Activated naive CD4-positive, alpha-beta T cell treated with anti-CD3 and anti-CD28 coated beads, Interleukin-2, amount 10 ng/mL, durations not matched to agents 7 days and 5 days (primary cell): Measurements from ENCODE around the gene IGBP1.

ENCODE experiments used
- CTCF ChIA-PET: fragments of 350-600 bp; sonication (Branson Sonifier 250); formaldehyde crosslinking; loops from one replicate; lab custom pipeline; 2021; ENCODE audit warnings: antibody characterized with exemption; lab: Charles Lee
- DNase-seq: peaks from one replicate; pipeline ENCODE4 v3.0.0-alpha.2; 2020
- H3K27ac Mint-ChIP-seq: one replicate; pipeline ENCODE4 v1.8.0; 2021; ENCODE audit warnings: mild to moderate bottlenecking, moderate library complexity, mixed read lengths
- H3K27me3 Mint-ChIP-seq: one replicate; pipeline ENCODE4 v1.8.0; 2021; ENCODE audit warnings: mild to moderate bottlenecking, mixed read lengths
- H3K36me3 Mint-ChIP-seq: one replicate; pipeline ENCODE4 v1.8.0; 2021; ENCODE audit warnings: mixed read lengths
- H3K4me1 Mint-ChIP-seq: one replicate; pipeline ENCODE4 v1.8.0; 2021; ENCODE audit warnings: mixed read lengths
- H3K4me3 Mint-ChIP-seq: one replicate; pipeline ENCODE4 v1.8.0; 2021; ENCODE audit warnings: mild to moderate bottlenecking, moderate library complexity, mixed read lengths
- H3K9me3 Mint-ChIP-seq: one replicate; pipeline ENCODE4 v1.8.0; 2021; ENCODE audit warnings: mixed read lengths

Gene IGBP1

GRCh38 chrX:70129816-70130215 is 3.4 kb upstream of the IGBP1 start:
- CTCF ChIA-PET = interaction anchor here (0.7 kb wide), 1 partner anchor 16 kb away, joined by 3 read pairs; no protein-coding TSS in a partner anchor
- Mint-ChIP-seq H3K9me3 (no peaks in the 10 kb centered on the region), H3K4me3 (no peak overlapping the region), H3K4me1 (peaks cover 29% of the 10 kb centered on the region), H3K36me3 (peaks cover 3% of the 10 kb centered on the region), H3K27me3 (no peaks in the 10 kb centered on the region), H3K27ac (no peak overlapping the region)
- DNase-seq = no peak

- peaks cover 13% of the 10 kb centered on the region for H3K36me3 Mint-ChIP-seq
- H3K4me3 Mint-ChIP-seq = peak overlapping the region; percentile 66
- peak overlapping the region; percentile 82 for H3K27ac Mint-ChIP-seq
- H3K9me3 Mint-ChIP-seq = no peaks in the 10 kb centered on the region
- H3K4me1 Mint-ChIP-seq = peaks cover 41% of the 10 kb centered on the region
- DNase-seq = no peak
- CTCF ChIA-PET = interaction anchor here (1.0 to 1.5 kb wide), 5 partner anchors 13 to 131 kb away, joined by 3 to 6 read pairs (median 3); no protein-coding TSS in a partner anchor
- H3K27me3 Mint-ChIP-seq = no peaks in the 10 kb centered on the region
Observed at GRCh38 chrX:70132224-70132623, 1.0 kb upstream of the IGBP1 start.

DNA sequence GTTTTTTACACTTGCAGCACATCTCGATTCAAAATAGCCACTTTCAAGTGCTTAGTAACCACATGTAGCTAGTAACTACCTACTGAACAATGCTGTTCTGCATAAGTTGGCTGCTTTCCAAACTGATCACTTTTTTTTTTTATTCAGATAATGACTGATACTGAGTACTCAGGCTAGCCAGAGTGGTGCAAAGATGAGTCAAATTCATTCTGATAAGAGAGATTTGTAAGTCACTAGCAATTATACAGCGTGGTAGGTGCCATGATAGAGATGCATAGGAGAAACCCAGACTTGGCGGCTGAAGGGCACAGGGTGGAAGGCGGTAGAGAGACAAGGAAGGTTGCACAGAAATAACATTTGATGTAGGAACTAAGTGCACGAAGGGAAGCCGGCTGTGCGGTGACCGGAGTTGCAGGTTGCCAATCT is 357 bp upstream of the IGBP1 start:
- H3K4me1 Mint-ChIP-seq = peaks cover 43% of the 10 kb centered on the region
- peaks cover 13% of the 10 kb centered on the region for H3K36me3 Mint-ChIP-seq
- CTCF ChIA-PET = interaction anchor here (0.8 to 1.5 kb wide), 9 partner anchors 13 to 300 kb away, joined by 3 to 6 read pairs (median 3); no protein-coding TSS in a partner anchor
- peak overlapping the region; percentile 94 for H3K4me3 Mint-ChIP-seq
- H3K27me3 Mint-ChIP-seq = no peaks in the 10 kb centered on the region
- H3K9me3 Mint-ChIP-seq = no peaks in the 10 kb centered on the region
- H3K27ac Mint-ChIP-seq = peak overlapping the region; percentile 93
- DNase-seq = no peak

DNA sequence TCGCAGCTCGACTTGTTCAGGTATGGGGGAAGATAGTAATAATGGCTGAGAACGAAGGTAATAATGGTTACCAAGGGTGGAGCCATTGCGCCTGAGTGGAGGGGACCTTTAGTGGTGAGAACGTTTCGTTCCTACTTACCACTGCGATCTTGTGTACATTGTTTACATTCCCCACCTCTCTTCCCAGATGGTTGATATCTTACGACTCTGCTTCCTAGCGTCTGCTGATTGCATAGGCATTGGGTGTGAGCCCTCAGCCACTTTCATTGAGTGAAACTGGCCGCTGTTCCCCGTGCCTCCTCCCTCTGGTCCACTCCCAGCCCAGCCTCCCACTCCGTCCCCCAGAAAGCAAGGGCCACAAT is 850 bp downstream of the IGBP1 start:
- DNase-seq = no peak
- H3K9me3 Mint-ChIP-seq = no peaks in the 10 kb centered on the region
- H3K27me3 Mint-ChIP-seq = no peaks in the 10 kb centered on the region
- peaks cover 13% of the 10 kb centered on the region for H3K36me3 Mint-ChIP-seq
- H3K4me3 Mint-ChIP-seq = peak overlapping the region; percentile 94
- CTCF ChIA-PET = interaction anchor here (0.7 to 1.4 kb wide), 6 partner anchors 18 to 301 kb away, joined by 3 to 4 read pairs (median 3); no protein-coding TSS in a partner anchor
- peak overlapping the region; percentile 93 for H3K27ac Mint-ChIP-seq
- peaks cover 36% of the 10 kb centered on the region for H3K4me1 Mint-ChIP-seq

GRCh38 chrX:70138622-70139021 is 5.4 kb downstream of the IGBP1 start:
- DNase-seq = no peak
- CTCF ChIA-PET = no interaction called here
- Mint-ChIP-seq H3K4me1 (peaks cover 23% of the 10 kb centered on the region), H3K27me3 (no peaks in the 10 kb centered on the region), H3K27ac (no peak overlapping the region), H3K9me3 (no peaks in the 10 kb centered on the region), H3K4me3 (no peak overlapping the region), H3K36me3 (peaks cover 34% of the 10 kb centered on the region)

DNA sequence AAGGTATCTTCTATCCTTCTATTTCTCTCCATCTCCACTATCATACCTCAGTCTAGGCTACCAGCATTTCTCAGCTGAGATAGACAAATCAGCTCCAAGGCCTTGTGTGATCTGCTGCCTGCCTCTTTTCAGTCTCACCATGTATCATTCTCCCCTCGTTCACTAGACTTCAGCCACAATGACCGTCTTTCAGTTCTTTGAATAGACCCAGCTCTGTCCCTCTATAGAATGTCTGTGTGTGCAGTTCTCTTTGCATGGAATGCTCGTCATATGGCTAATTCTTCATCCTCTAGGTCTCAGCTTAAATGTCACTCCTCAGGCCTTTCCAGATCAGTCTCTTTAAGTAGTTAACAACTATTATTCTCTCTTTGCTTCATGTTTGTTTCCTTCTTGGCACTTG is 6.5 kb downstream of the IGBP1 start:
- no peaks in the 10 kb centered on the region for H3K27me3 Mint-ChIP-seq
- no peak for DNase-seq
- CTCF ChIA-PET = no interaction called here
- H3K27ac Mint-ChIP-seq = no peak overlapping the region
- no peaks in the 10 kb centered on the region for H3K9me3 Mint-ChIP-seq
- no peak overlapping the region for H3K4me3 Mint-ChIP-seq
- H3K36me3 Mint-ChIP-seq = peaks cover 30% of the 10 kb centered on the region
- peaks cover 17% of the 10 kb centered on the region for H3K4me1 Mint-ChIP-seq

- CTCF ChIA-PET = no interaction called here
- Mint-ChIP-seq H3K27me3 (no peaks in the 10 kb centered on the region), H3K9me3 (no peaks in the 10 kb centered on the region), H3K4me1 (peaks cover 8% of the 10 kb centered on the region), H3K27ac (no peak overlapping the region), H3K4me3 (no peak overlapping the region), H3K36me3 (peaks cover 23% of the 10 kb centered on the region)
- no peak for DNase-seq
Observed at GRCh38 chrX:70141373-70141772, 8.1 kb downstream of the IGBP1 start.

GRCh38 chrX:70166601-70167590 is 33.6 kb downstream of the IGBP1 start:
- no peak overlapping the region for H3K27ac Mint-ChIP-seq
- CTCF ChIA-PET = no interaction called here

GRCh38 chrX:70168238-70169188 is 35.3 kb downstream of the IGBP1 start:
- no peak for DNase-seq
- H3K4me1 Mint-ChIP-seq = no peaks in the 10 kb centered on the region
- H3K27ac Mint-ChIP-seq = no peak overlapping the region
- H3K27me3 Mint-ChIP-seq = no peaks in the 10 kb centered on the region
- CTCF ChIA-PET = no interaction called here
- peaks cover 12% of the 10 kb centered on the region for H3K36me3 Mint-ChIP-seq
- H3K4me3 Mint-ChIP-seq = no peak overlapping the region
- no peaks in the 10 kb centered on the region for H3K9me3 Mint-ChIP-seq

More at GRCh38 chrX:70166601-70167590, 33.6 kb downstream of the IGBP1 start:
- Mint-ChIP-seq H3K4me3 (no peak overlapping the region), H3K4me1 (no peaks in the 10 kb centered on the region), H3K9me3 (no peaks in the 10 kb centered on the region), H3K27me3 (no peaks in the 10 kb centered on the region), H3K36me3 (peaks cover 12% of the 10 kb centered on the region)
- DNase-seq = no peak

DNA sequence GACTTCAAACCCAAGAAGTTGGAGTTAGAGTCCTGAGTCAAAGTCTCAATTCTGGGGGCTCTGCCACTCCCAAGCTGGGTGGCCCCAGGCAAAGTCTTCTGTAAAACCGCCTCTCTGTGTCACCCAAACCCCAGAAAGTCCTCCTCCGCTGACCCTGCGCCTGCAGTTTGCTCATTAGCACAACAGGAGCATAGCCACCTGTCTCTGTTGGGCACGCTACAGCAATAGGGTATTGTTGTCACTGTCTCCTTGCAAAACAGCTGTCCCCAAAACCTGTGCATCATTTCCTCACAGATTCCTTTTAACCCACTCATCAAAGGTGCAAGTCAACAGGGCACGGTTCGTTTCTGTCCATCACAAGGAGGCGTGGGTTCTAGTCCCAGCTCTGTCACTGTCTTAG is 36.0 kb downstream of the IGBP1 start:
- H3K36me3 Mint-ChIP-seq = peaks cover 12% of the 10 kb centered on the region
- H3K4me1 Mint-ChIP-seq = no peaks in the 10 kb centered on the region
- no peaks in the 10 kb centered on the region for H3K9me3 Mint-ChIP-seq
- H3K27me3 Mint-ChIP-seq = no peaks in the 10 kb centered on the region
- H3K4me3 Mint-ChIP-seq = no peak overlapping the region
- CTCF ChIA-PET = no interaction called here
- no peak overlapping the region for H3K27ac Mint-ChIP-seq
- DNase-seq = no peak

DNA sequence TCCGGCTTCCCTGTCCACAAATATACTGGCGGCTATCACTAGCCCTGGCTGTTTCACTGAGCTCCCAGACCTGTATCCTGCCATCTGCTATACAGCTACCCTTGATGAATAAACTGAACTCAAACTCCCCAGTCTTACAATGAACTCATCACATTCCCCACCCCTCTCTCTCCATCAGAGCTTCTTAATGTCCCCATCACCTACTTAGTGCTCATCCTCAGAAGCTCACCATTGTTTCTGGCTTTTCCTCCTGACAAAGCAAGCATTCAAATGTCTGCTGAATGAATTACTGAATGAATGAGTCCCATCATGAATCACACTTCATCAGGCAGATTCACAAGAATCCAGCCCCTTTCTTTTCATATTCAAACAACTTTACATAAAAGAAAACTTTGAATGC is 38.4 kb downstream of the IGBP1 start:
- DNase-seq = no peak
- no peaks in the 10 kb centered on the region for H3K27me3 Mint-ChIP-seq

GRCh38 chrX:70172221-70172620 is 39.0 kb downstream of the IGBP1 start:
- Mint-ChIP-seq H3K4me1 (peaks cover 5% of the 10 kb centered on the region), H3K27me3 (no peaks in the 10 kb centered on the region), H3K27ac (no peak overlapping the region), H3K4me3 (no peak overlapping the region), H3K9me3 (no peaks in the 10 kb centered on the region), H3K36me3 (peaks cover 2% of the 10 kb centered on the region)
- no peak for DNase-seq
- CTCF ChIA-PET = no interaction called here

More for the DNA sequence above, 38.4 kb downstream of the IGBP1 start:
- Mint-ChIP-seq H3K9me3 (no peaks in the 10 kb centered on the region), H3K27ac (no peak overlapping the region), H3K4me3 (no peak overlapping the region), H3K36me3 (peaks cover 4% of the 10 kb centered on the region), H3K4me1 (no peaks in the 10 kb centered on the region)
- CTCF ChIA-PET = no interaction called here

GRCh38 chrX:70172964-70173363 is 39.7 kb downstream of the IGBP1 start:
- CTCF ChIA-PET = interaction anchor here (1.8 kb wide), 1 partner anchor 24 kb away, joined by 4 read pairs; no protein-coding TSS in a partner anchor
- Mint-ChIP-seq H3K4me1 (peaks cover 8% of the 10 kb centered on the region), H3K36me3 (no peaks in the 10 kb centered on the region), H3K4me3 (no peak overlapping the region), H3K27me3 (no peaks in the 10 kb centered on the region), H3K9me3 (no peaks in the 10 kb centered on the region), H3K27ac (no peak overlapping the region)
- no peak for DNase-seq

DNA sequence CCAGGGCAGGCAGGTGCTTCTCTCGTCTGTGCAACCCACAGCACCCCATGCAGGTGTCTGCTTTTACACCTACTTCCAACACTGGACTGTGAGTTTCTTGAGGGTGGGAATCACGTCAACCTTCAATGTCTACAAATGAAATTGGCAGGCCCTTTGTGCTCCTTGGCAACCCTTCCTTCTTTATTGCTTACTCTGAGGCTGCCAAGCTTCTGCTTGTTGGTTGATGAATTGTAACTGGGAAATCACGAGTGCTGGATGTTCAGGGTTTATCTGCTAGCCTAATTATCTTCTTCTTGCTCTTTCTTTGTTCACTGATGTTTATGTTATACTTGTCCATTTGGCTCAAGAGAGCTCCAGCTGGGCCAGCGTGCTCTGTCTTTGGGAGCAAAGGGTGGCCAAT is 41.5 kb downstream of the IGBP1 start:
- CTCF ChIA-PET = interaction anchor here (1.8 kb wide), 1 partner anchor 22 kb away, joined by 4 read pairs; no protein-coding TSS in a partner anchor
- DNase-seq = no peak
- no peak overlapping the region for H3K4me3 Mint-ChIP-seq
- H3K27me3 Mint-ChIP-seq = no peaks in the 10 kb centered on the region
- peaks cover 8% of the 10 kb centered on the region for H3K4me1 Mint-ChIP-seq
- no peaks in the 10 kb centered on the region for H3K9me3 Mint-ChIP-seq
- no peaks in the 10 kb centered on the region for H3K36me3 Mint-ChIP-seq
- no peak overlapping the region for H3K27ac Mint-ChIP-seq
